Endothelial cell (in vitro differentiated cells): Measurements from ENCODE around the gene NR4A3. TPM values are rescaled to one million over a fixed set of nuclear protein-coding genes. Genes with fewer than 3 reads are reported as not detected.

Experiments used
- DNase-seq: peaks from one replicate; pipeline ENCODE4 v3.0.0; 2021; ENCODE audit warnings: low spot score
- H3K27ac Mint-ChIP-seq: one replicate; pipeline ENCODE4 v1.8.0; 2021; ENCODE audit warnings: mixed read lengths, inconsistent platforms; ENCODE audit not compliant: unreplicated experiment
- H3K27me3 Mint-ChIP-seq: one replicate; pipeline ENCODE4 v1.8.0; 2021; ENCODE audit warnings: mild to moderate bottlenecking, moderate library complexity, mixed read lengths, inconsistent platforms; ENCODE audit not compliant: unreplicated experiment
- H3K36me3 Mint-ChIP-seq: one replicate; pipeline ENCODE4 v1.8.0; 2021; ENCODE audit warnings: mild to moderate bottlenecking, low read depth, mixed read lengths, inconsistent platforms; ENCODE audit not compliant: unreplicated experiment
- H3K4me1 Mint-ChIP-seq: one replicate; pipeline ENCODE4 v1.8.0; 2021; ENCODE audit warnings: mild to moderate bottlenecking, mixed read lengths, inconsistent platforms; ENCODE audit not compliant: unreplicated experiment
- H3K4me3 Mint-ChIP-seq: one replicate; pipeline ENCODE4 v1.8.0; 2021; ENCODE audit warnings: mild to moderate bottlenecking, mixed read lengths, inconsistent platforms; ENCODE audit not compliant: unreplicated experiment
- H3K9me3 Mint-ChIP-seq: one replicate; pipeline ENCODE4 v1.8.0; 2021; ENCODE audit warnings: mixed read lengths, inconsistent platforms; ENCODE audit not compliant: unreplicated experiment
- CTCF ChIP-seq: fragments of 200-600 bp; sonication (generic); IDR thresholded peaks from one replicate; pipeline ENCODE4 v1.5.0; 2021; ENCODE audit warnings: antibody characterized with exemption; ENCODE audit not compliant: unreplicated experiment
- total RNA-seq: library from RNA; stranded (reverse); fragmentation: NEBNext Ultra II Directional; extraction: Animal tissue kit (Norgen Biotek cat#: 25700); gene quantifications from one replicate; pipeline ENCODE4 v1.2.1, GENCODE V29; 2021; ENCODE audit not compliant: unreplicated experiment

NR4A3 gene
- total RNA-seq, 1 donor from 2014 or later: 0.18 TPM

GRCh38 chr9:99827244-99827643 lies 5.6 kb downstream of the NR4A3 start:
- Mint-ChIP-seq H3K4me3 (no peak overlapping the region), H3K4me1 (peaks cover 21% of the 10 kb centered on the region), H3K27me3 (peaks cover 51% of the 10 kb centered on the region), H3K9me3 (no peaks in the 10 kb centered on the region), H3K27ac (no peak overlapping the region), H3K36me3 (no peaks in the 10 kb centered on the region)
- DNase-seq: no peak
- no peak for TF ChIP-seq CTCF

- no peak for TF ChIP-seq CTCF
- Mint-ChIP-seq H3K4me1 (peaks cover 13% of the 10 kb centered on the region), H3K27ac (no peak overlapping the region), H3K4me3 (peak overlapping the region; percentile 62), H3K9me3 (no peaks in the 10 kb centered on the region), H3K36me3 (no peaks in the 10 kb centered on the region), H3K27me3 (peaks cover 43% of the 10 kb centered on the region)
- no peak for DNase-seq
These were observed 6.3 kb downstream of the NR4A3 start for GRCh38 chr9:99828054-99828416.

GRCh38 chr9:99828417-99829176 lies 6.9 kb downstream of the NR4A3 start:
- Mint-ChIP-seq H3K27me3 (peaks cover 40% of the 10 kb centered on the region), H3K9me3 (no peaks in the 10 kb centered on the region), H3K4me3 (peak overlapping the region; percentile 34), H3K4me1 (peaks cover 9% of the 10 kb centered on the region), H3K36me3 (no peaks in the 10 kb centered on the region), H3K27ac (no peak overlapping the region)
- no peak for TF ChIP-seq CTCF
- DNase-seq: peak; percentile 43

- Mint-ChIP-seq H3K27me3 (peaks cover 20% of the 10 kb centered on the region), H3K9me3 (no peaks in the 10 kb centered on the region), H3K4me3 (no peak overlapping the region), H3K4me1 (no peaks in the 10 kb centered on the region), H3K36me3 (no peaks in the 10 kb centered on the region), H3K27ac (no peak overlapping the region)
- no peak for TF ChIP-seq CTCF
- no peak for DNase-seq
These were observed 10.3 kb downstream of the NR4A3 start for GRCh38 chr9:99831857-99832557.

- H3K4me3 Mint-ChIP-seq: no peak overlapping the region
- H3K9me3 Mint-ChIP-seq: no peaks in the 10 kb centered on the region
- no peaks in the 10 kb centered on the region for H3K4me1 Mint-ChIP-seq
- H3K36me3 Mint-ChIP-seq: no peaks in the 10 kb centered on the region
- DNase-seq: no peak
- H3K27ac Mint-ChIP-seq: no peak overlapping the region
- peaks cover 17% of the 10 kb centered on the region for H3K27me3 Mint-ChIP-seq
- TF ChIP-seq CTCF: no peak
These were observed 10.8 kb downstream of the NR4A3 start for GRCh38 chr9:99832558-99832864.
